Epidermal melanocyte (primary cell): ENCODE data around the gene SBDS.
"Not testable (repeated sequence)": the region's sequence is repeated elsewhere in the genome, so short reads cannot be mapped to it uniquely, and the experiment has no call there.

Experiments used
- DNase-seq: peaks from one replicate; pipeline ENCODE4 v3.0.0; 2011; ENCODE audit warnings: low spot score; ENCODE audit not compliant: insufficient read length

Gene SBDS

GRCh38 chr7:66995050-66995776, at the start of gene SBDS:
SBDS (minus strand) TSS chr7:66995586; CDS start chr7:66995417, 169 bp downstream.
- peak; percentile 21 for DNase-seq

- DNase-seq = not testable (repeated sequence)
Measured at GRCh38 chr7:67043559-67043930, 48.2 kb upstream of the SBDS start.

GRCh38 chr7:67042781-67043558, 47.6 kb upstream of the SBDS start:
- not testable (repeated sequence) for DNase-seq

- not testable (repeated sequence) for DNase-seq
Measured at GRCh38 chr7:67040832-67041231, 45.4 kb upstream of the SBDS start.

GRCh38 chr7:67036432-67037395, 41.3 kb upstream of the SBDS start:
- DNase-seq = not testable (repeated sequence)

GRCh38 chr7:67033251-67033650, 37.9 kb upstream of the SBDS start:
- no peak for DNase-seq

- not testable (repeated sequence) for DNase-seq
Measured at GRCh38 chr7:67031685-67032084, 36.3 kb upstream of the SBDS start.

- DNase-seq = not testable (repeated sequence)
Measured at GRCh38 chr7:67025459-67025858, 30.1 kb upstream of the SBDS start.

GRCh38 chr7:67022511-67022910, 27.1 kb upstream of the SBDS start:
- no peak for DNase-seq

- DNase-seq = no peak
Measured at GRCh38 chr7:67021260-67021659, 25.9 kb upstream of the SBDS start.

GRCh38 chr7:67019562-67020390, 24.4 kb upstream of the SBDS start:
- no peak for DNase-seq

GRCh38 chr7:67018940-67019339, 23.6 kb upstream of the SBDS start:
- no peak for DNase-seq

- not testable (repeated sequence) for DNase-seq
Measured at GRCh38 chr7:67017971-67018370, 22.6 kb upstream of the SBDS start.

GRCh38 chr7:67014076-67014622, 18.8 kb upstream of the SBDS start:
- DNase-seq = not testable (repeated sequence)

- not testable (repeated sequence) for DNase-seq
Measured at GRCh38 chr7:67009677-67010076, 14.3 kb upstream of the SBDS start.

- DNase-seq = no peak
Measured at GRCh38 chr7:67008260-67008659, 12.9 kb upstream of the SBDS start.

- no peak for DNase-seq
Measured at GRCh38 chr7:67006965-67007364, 11.6 kb upstream of the SBDS start.

GRCh38 chr7:67004145-67004544, 8.8 kb upstream of the SBDS start:
- not testable (repeated sequence) for DNase-seq

- not testable (repeated sequence) for DNase-seq
Measured at GRCh38 chr7:67000601-67001258, 5.3 kb upstream of the SBDS start.
